ENCODE measurements around the gene FAM83D.

FAM83D gene

DNA sequence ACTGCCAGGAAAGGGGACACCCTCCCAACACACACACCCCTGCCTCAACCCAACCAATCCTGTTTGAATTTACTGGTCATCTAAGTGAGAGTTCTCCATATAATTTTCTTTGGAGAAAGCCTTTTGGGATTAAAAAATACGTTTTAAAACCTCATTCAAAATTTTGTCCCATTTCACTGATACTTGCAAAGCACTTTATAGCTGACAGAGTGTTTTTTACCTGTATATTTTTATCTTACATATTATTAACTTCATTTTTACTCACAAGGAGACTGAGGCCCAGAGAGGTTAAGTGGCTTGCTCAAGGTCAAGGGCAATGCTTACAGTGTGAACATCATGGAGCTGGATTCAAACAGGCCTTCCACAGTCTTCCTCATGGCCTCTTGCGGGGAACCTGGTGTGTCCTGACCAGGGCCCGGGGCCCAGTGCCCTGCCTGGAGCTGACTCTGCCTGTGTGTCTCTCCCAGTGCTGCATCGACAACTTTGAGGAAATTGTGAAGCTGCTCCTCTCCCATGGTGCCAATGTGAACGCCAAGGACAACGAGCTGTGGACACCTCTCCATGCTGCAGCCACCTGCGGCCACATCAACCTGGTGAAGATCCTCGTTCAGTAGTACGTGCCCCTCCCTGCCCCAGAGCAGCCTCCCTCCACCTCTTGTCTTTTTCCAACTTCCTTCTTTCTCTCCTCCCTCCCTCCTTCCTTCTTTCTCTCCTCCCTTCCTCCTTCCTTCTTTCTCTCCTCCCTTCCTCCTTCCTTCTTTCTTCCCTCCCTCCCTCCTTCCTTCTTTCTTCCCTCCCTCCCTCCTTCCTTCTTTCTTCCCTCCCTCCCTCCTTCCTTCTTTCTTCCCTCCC is 30.9 kb upstream of the FAM83D start:
- no peak for DNase-seq

DNA sequence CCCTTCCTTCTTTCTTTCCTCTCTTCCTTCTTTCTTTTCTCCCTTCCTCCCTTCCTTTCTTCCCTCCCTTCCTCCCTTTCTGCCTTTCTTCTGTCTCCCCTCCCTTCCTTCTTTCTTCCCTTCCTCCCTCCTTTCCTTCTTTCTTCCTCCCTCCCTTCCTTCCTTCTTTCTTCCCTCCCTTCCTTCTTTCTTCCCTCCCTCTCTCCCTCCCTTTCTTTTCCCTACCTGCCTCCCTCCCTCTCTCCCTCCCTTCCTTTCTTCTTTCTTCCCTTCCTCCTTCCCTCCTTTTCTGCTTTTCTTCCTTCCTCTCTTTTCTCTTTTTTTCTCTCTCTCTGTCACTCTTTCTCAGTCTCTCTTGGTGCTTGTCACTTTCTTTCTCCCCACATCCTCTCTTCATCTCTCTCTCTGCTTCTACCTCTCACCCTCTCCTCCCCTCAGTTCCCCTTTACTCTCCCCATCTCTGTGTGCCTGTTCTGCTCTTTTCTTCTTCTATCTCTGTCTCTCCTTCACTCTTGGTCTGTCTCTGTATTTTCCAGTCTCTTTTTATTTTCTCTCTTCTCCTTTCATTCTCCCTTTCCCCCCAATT is 30.1 kb upstream of the FAM83D start:
- no peak for DNase-seq

DNA sequence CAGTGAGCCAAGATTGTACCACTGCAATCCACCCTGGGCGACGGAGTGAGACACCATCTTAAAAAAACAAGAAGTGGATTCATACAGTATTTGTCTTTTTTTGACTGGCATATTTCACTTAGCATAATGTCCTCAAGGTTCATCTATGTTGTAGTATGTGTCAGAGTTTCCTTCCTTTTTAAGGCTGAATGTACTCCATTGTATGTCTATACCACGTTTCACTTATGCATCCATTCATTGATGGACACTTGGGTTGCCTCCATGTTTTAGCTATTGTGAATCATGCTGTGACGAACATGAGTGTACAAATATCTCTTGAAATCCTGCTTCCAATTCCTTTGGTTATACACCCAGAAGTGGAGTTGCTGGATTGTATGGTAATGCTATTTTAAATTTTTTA is 28.9 kb upstream of the FAM83D start:
- DNase-seq = no peak

DNA sequence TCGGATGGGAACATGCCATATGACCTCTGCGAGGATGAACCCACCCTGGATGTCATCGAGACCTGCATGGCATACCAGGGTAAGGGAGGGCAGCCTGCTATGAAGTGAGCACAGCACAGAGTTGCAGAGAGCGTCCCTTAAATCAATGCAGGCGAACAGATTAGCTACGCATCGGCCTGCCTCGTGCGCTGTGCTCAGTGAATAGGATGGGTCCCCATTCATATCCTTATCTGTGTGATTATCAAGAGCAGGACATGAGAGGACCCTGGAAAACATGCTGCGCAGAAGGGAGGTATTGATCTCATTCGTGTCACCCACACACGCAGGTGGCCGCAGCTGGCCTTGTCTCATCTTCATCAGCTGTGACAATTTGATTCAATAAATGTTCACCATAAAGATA is 25.6 kb upstream of the FAM83D start:
- DNase-seq = no peak

DNA sequence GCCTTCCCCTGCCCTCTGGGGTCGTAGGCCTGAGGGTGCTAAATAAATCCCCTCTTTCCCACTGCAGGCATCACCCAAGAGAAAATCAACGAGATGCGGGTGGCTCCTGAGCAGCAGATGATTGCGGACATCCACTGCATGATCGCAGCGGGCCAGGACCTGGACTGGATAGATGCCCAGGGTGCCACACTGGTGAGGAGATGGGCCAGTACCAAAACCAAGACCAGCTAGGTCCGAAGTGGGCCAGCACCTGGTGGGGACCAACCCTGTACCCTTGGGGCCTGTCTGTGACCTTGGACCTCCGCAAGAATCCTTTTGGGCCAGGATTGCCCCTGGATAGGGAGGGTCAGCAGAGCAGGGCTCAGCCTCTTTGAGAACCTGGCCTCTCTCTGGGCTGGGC is 23.6 kb upstream of the FAM83D start:
- DNase-seq = no peak

DNA sequence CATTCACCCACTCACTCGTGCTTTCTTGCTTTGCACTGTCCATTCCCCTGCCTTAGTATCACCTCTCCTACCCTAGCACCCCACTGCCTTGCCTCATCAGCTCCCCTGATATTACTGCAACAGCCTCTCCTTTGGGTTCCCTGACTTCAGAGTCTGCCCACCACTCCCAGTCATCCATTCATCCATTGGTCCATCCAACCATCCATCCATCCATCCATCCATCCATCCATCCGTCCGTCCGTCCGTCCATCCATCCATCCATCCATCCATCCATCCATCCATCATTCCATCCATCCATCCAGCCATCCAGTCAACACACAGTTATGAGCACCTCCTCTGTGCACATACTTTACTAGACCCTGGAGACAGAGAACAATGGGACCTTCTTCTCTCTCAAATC is 22.9 kb upstream of the FAM83D start:
- no peak for DNase-seq

DNA sequence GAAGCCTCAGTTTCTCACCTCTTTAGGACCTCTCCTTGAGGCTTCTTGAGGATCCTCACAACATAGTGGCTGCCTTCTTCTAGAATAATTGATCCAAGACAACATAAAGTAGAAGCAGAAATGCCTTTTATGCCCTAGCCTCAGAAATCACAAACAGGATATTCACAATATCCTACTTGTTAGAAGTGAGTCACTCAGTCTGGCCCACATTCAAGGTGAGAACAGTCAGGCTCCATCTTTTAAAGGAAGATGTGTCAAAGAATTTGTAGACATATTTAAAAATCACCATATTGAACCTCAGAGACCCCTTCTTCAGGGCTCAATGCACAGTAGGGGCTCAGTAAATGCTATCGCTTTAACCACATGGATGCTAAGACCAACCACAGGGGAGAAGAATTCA is 20.8 kb upstream of the FAM83D start:
- no peak for DNase-seq

DNA sequence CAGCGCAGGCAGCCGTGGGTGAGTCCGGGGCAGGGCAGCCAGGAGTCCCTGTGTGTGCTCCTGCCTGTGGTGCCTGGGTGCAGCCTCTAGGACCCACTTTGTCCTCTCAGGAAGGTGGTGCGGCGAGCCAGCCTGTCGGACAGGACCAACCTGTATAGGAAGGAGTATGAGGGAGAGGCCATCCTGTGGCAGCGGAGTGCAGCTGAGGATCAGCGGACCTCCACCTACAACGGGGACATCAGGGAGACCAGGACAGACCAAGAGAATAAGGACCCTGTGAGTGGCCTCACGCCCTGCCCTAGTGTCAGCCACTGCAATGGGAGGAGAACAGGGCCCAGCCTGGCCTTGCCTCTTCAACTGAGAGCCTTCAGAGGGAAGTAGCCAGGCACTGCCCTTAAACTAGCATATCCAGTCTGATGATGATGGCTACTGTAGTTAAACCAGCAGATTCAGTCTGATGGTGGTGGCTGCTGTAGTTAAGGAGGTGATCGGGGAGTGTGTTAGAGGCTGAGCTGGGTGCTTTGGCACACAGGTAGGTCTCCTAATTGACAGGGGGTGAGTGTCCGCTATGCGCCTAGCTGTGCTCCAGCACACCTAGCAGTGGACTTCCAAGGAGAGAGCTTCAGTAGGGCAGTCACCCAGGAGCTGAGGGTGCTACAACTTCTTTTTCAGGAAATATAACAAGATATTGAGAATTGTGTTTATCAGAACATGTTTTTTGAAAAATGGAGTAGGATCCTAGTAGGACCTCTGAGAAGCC is 18.1 kb upstream of the FAM83D start:
- DNase-seq = no peak

DNA sequence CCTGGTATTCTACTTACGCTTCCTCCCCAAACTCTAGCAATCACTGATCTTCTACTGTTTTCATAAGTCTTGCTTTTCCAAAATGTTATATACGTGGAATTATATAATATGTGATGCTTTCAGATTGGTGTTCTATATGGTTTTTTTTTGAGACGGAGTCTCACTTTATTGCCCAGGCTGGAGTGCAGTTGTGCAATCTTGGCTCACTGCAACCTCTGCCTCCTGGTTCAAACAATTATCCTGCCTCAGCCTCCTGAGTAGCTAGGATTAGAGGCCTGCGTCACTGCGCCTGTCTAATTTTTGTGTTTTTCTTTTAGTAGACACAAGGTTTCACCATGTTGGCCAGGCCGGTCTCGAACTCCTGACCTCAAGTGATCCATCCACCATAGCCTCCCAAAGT is 10.9 kb upstream of the FAM83D start:
- DNase-seq = no peak

DNA sequence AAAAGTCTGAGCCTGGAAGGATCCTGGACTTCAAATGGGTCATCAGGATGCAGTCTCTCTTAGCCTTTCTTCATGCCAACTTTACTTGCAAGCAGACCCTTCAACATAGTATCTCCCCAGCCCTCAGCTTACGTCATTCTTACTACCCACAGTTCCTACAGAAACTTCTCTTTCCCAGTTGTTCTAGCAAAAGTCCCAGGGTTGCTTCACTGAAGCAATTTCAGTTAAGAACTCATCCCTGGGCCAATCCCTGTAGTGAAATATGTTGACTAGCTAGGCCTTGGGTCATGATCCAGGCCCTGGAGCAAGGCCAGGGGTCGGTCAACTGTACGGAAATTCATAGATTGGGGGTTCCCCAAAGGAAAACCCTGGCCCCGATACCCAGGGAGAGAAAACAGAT is 8.6 kb upstream of the FAM83D start:
- DNase-seq = no peak

DNA sequence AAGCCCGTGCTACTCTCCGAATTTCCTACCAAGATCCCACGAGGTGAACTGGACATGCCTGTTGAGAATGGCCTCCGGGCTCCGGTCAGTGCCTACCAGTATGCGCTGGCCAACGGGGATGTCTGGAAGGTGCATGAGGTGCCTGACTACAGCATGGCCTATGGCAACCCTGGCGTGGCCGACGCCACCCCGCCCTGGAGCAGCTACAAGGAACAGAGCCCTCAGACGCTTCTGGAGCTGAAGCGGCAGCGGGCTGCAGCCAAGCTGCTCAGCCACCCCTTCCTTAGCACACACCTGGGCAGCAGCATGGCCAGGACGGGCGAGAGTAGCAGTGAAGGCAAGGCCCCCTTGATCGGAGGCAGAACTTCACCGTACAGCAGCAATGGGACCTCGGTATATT is 8.0 kb upstream of the FAM83D start:
- DNase-seq = no peak

DNA sequence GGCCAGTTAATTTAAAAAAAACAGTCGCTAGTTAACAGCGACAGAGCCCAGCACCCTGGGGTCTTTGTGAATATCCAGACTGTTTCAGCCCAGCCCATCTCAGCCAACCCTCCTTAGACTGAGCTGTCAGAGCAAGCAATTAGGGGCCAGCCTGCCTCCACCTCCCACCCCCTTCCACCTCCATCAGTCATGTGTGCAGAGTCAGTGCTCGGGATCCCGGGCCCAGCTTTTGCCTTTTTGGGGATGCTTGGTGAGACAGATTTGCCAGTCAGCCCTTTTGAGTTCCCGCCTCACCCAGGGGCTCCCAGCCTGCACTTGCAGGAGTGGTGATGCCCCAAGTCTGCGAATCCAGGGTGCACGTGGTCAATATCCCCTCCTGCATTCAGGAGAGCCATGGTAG is 6.5 kb upstream of the FAM83D start:
- DNase-seq = no peak

DNA sequence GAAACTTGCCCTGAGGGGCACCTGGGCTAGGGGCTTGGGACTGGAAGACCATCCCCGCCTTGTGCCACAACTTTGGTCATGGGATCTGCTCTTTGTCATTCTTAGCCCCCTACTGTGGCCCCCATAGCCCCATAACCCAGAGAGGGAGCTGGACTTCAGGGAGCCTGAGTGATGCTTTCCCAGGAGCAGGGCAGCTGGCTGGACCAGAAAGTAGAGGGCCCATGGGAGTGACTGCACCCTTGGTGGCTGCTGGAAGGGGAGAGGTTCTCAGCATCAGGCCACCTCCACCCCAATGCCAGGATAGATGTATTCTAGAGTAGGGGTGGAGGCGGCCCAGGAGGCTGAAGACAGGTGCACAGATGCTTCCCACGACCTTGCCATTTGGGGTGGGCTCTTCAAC is 5.8 kb upstream of the FAM83D start:
- no peak for DNase-seq

DNA sequence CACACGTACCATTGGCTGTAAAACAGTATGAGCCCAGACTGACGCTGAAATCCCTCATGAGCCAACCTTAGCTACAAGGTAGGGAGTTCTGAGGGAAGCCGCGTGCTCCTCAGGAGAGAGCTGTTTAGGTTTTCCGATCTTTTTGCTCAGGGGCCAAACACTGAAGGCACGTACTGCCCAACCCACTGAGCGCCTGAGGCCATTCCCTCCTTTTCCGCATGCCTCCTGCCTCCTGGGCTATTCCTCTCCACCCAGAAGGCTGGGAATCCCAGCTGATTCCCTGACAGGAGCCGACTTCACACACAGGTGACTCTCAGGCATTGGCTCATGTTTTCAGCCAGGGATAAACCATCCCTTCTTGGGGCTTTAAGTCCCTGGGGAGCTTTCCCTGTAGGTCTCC is 5.4 kb upstream of the FAM83D start:
- DNase-seq = no peak

DNA sequence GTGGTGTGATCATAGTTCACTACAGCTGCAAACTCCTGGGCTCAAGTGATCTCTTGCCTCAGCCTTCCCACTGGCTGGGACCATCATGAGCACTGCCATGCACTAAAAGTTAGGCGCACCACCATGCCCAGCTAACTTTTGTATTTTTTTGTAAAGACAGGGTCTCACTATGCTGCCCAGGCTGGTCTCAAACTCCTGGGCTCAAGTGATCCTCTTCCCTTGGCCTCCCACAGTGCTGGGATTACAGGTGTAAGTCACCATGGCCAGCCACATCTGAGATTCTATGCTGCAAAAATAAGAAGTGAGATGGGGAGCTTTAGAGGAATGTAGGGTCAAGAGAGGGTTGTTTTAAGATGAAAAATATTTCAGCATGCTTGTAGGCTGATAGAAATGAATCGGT is 1.5 kb upstream of the FAM83D start:
- DNase-seq = no peak

DNA sequence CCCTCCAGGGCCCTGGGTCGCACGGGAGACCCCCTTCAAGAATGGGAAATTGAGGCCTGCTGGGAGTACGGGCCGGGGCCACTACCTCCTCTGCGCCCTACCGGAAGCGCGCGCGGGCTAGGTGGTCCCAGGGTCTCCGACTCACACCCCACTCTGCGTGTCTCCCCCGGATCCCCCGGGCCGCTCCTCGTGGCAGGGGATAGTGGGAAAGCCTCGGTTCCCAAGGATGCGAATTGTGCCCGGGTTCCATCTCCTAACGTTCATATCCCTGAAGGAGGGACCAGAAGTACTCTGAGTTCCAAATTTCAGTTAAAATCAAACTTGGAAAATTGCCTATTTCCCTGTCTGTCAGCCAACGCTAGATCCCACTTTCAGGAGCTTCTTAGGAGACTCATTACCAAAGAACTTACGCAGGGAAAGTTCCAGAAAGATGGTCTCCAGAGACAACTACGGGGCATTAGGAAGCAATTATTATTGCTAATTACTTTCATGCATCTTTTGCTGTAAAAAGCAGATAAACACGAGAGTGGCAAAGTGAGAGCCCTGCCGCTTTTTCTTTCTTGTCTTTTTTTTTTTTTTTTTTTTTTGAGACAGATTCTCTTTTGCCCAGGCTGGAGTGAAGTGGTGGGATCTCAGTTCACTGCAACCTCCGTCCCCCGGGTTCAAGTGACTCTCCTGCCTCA is 858 bp downstream of the FAM83D start:
- DNase-seq = no peak

DNA sequence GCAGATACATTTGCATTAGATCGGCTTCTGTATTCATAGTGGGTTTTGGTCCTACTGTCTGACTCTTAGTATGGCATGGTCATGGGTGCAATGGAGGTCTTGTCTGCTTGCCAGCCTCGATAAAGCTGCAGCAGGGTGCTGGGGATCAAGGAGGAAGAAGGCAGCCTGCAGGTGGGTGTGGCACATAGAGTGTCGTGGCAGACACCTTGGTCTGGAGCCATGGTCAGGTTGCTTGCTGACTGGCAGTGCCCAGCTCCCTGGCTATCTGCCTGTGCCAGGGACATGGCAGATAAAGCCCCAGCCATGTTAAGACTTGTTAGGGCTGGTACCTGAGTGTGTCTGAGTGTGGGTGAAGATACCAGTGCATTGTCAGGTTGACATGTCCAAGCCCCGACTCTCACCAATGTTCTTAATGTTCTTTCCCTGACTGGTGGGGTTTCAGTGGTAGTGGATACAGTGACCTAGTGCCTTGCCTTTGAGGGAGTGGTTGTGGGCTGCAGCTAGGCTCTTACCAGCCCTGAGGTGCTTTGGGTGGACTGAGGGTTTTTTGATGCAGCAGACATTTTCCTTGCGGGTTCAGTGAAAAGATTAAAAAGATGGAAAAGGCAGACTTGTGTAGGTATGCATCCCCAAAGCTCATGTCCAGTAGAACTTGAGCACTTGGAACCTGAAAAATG is 1.8 kb downstream of the FAM83D start:
- DNase-seq = no peak

DNA sequence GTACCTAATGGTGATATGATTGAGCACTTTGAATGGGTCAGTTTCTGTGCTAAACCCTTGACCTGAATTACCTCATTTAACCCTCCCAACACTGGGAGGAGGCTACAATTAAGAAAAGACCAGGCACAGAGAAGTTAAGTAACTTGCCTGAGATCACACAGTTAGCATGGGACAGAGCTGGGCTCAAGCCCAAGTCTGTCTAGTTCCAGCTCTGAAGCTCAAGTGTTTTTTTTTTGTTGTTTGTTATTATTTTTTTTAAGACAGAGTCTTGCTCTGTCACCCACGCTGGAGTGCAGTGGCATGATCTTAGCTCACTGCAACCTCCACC is 4.0 kb downstream of the FAM83D start:
- no peak for DNase-seq

DNA sequence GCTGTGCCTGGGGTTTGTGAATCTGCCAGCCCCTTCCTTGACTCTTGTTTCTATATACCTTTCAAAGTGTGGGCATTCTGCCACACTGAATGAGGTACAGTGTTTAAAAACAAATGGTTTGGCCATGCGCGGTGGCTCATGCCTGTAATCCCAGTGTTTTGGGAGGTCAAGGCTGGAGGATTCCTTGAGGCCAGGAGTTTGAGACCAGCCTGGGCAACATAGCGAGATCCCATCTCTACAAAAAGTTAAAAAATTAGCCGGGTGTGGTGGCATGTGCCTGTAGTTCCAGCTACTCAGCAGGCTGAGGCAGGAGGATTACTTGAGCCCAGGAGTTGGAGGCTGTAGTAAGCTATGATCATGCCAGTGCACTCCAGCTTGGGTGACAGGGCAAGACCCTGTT is 5.8 kb downstream of the FAM83D start:
- no peak for DNase-seq

DNA sequence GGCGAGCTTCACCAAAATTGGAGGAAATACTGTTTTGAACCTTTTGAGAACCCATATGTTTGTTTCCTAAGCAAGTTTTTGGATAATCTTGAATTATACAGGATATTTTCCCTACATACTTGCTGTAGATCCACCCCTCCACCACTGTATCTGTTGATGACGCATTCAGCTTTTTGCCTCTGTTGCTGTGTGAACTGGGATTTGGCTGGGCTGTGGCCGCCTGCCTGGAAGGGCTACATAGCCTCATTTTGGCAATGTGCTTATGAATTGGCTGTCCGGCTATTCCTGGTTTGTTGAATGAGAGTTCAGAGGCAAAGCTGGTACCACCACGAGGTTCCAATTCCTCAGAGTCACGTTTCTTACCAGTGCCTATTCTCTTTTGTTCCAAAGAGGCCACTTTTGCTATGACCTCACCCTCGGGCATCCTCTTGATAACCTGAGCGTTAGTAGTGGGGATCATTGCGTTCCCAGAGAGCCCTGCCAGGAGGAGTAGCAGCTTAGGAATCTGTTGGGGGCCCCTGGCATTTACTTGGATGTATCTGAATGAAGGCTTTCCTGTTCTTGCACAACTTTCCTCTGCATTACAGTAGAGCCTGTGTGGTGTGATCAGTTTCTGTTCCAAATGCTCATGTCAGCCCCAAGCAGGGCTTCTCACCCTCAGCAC is 6.4 kb downstream of the FAM83D start:
- DNase-seq = no peak

DNA sequence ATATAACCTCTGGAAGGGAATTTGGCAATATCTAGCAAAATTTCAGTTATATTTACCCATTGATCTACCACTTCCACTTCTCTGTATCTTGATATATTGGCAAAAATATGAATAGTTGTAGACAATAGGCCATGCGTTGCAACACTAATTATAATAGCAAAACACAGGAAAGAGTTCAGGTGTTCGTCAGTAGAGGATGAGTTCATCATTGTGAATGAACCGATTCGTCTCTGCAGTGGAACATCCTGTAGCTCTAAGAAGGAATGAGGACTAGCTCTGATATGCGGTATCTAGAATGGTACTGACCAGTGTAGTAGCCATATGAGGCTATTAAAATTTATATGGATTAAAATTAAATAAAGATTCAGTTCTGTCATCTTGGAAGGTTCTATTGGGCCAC is 8.3 kb downstream of the FAM83D start:
- DNase-seq = no peak

DNA sequence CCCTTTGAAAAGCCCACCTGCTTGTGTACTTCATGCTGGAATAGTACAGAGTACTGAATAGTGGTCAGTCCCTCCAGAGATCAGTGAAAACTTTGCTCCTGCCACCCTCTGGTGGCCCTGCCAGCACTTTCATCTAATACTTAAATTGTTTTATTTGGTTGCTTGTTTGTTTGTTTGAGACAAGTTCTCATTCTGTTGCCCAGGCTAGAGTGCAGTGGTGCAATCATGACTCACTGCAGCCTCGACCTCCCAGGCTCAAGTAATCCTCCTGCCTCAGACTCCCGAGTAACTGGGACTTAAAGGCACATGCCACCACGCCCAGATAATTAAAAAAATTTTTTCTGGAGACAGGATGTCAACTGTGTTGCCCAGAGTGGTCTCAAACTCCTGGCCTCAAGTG is 9.1 kb downstream of the FAM83D start:
- no peak for DNase-seq

DNA sequence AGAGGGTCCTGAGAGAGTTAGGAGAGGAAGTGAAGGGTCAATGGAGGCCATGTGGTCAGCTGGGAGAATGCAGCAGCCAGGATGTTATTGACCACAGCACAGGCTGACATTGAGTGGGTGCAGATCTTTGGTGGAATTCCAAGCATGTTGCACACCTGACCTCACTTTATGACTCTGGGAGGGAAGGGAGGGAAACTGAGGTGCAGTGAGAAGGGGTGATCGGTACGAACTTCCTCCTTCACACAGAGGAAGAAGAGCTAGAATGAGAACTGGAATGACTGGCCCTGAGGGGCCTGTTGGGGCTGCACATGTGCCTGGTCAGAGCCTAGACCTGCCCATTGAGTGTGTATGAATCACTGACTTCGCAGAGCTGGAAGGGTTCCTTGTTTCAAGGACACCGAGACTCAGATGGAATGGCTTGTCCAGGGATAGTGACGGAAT is 9.8 kb downstream of the FAM83D start:
- no peak for DNase-seq

Measured in NCI-H2081 treated with DMSO at 0.1 percent for 48 hours (cell line).